Measurements from ENCODE around the gene SULF2. TPM values are rescaled to one million over a fixed set of nuclear protein-coding genes. Genes with fewer than 3 reads are reported as not detected.

SULF2 gene
- total RNA-seq, 1 donor from 2014 or later = 24.0 TPM

DNA sequence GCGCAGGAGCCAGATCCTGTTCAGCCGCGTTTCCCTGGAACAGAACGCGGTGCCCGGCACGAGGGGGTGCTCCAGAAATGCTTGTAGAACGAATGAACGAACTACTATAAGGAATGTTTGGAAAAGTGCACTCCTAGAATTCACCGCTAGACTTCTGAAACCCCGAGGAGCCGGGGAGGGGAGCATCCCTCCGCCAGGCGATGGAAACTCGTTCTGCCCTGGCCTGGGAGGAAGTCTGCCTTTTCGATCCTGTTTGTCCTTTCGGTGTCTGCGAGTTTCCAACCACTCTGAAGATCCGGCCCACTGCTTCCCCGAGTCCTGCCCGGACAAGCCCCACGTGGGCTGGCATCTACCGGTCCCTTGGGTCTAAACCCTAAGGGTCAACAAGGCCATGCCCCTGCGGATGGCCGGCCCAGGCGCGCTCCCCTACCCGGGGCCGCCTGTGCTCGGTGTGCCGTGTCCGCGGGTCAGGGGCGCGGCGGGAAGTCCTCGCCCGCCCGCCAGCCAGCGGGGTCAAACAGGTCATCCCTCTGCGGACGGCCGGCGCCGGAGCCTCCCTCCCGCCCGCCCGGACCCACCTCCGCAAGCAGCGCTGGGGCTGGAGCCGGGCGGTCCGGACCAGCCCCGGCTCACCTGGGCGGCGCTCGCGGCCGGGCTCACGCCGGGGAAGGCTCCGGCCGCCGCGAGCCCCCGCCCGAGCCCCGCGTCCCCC is 526 bp downstream of the SULF2 start:
- Mint-ChIP-seq H3K36me3 (no peaks in the 10 kb centered on the region), H3K9me3 (no peaks in the 10 kb centered on the region), H3K27me3 (ENCODE audit: insufficient read depth, low read depth) (peaks cover 13% of the 10 kb centered on the region), H3K27ac (no peak overlapping the region), H3K4me3 (peak overlapping the region; percentile 86), H3K4me1 (peaks cover 56% of the 10 kb centered on the region)
- peaks cover 11% of the 10 kb centered on the region for H4K20me1 ChIP-seq (ENCODE audit: low read depth)
- H3K79me2 ChIP-seq (ENCODE audit: low read depth) = no peaks in the 10 kb centered on the region
- no peak overlapping the region for H3K27ac ChIP-seq
- no peaks in the 10 kb centered on the region for H3K9me3 ChIP-seq (ENCODE audit: low read depth)
- peak overlapping the region; percentile 73 for H3K4me3 ChIP-seq
- H3K9ac ChIP-seq = no peak overlapping the region
- DNase-seq (ENCODE audit: low spot score) = peak; percentile 72
- TF ChIP-seq EZH2phosphoT487 (IDR thresholded peaks at IDR 0.05) = no peak
- TF ChIP-seq, protein P1, sequence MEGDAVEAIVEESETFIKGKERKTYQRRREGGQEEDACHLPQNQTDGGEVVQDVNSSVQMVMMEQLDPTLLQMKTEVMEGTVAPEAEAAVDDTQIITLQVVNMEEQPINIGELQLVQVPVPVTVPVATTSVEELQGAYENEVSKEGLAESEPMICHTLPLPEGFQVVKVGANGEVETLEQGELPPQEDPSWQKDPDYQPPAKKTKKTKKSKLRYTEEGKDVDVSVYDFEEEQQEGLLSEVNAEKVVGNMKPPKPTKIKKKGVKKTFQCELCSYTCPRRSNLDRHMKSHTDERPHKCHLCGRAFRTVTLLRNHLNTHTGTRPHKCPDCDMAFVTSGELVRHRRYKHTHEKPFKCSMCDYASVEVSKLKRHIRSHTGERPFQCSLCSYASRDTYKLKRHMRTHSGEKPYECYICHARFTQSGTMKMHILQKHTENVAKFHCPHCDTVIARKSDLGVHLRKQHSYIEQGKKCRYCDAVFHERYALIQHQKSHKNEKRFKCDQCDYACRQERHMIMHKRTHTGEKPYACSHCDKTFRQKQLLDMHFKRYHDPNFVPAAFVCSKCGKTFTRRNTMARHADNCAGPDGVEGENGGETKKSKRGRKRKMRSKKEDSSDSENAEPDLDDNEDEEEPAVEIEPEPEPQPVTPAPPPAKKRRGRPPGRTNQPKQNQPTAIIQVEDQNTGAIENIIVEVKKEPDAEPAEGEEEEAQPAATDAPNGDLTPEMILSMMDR (IDR thresholded peaks at IDR 0.05) = peak; percentile 37
- H3K4me1 ChIP-seq = peaks cover 14% of the 10 kb centered on the region
- H3F3A ChIP-seq (ENCODE audit: low read depth) = peaks cover 8% of the 10 kb centered on the region
- peak overlapping the region; percentile 89 for H3K4me2 ChIP-seq
- H3K36me3 ChIP-seq = no peaks in the 10 kb centered on the region
- H2AFZ ChIP-seq (replicated peaks) = peak overlapping the region; percentile 22
- peaks cover 24% of the 10 kb centered on the region for H3K27me3 ChIP-seq

DNA sequence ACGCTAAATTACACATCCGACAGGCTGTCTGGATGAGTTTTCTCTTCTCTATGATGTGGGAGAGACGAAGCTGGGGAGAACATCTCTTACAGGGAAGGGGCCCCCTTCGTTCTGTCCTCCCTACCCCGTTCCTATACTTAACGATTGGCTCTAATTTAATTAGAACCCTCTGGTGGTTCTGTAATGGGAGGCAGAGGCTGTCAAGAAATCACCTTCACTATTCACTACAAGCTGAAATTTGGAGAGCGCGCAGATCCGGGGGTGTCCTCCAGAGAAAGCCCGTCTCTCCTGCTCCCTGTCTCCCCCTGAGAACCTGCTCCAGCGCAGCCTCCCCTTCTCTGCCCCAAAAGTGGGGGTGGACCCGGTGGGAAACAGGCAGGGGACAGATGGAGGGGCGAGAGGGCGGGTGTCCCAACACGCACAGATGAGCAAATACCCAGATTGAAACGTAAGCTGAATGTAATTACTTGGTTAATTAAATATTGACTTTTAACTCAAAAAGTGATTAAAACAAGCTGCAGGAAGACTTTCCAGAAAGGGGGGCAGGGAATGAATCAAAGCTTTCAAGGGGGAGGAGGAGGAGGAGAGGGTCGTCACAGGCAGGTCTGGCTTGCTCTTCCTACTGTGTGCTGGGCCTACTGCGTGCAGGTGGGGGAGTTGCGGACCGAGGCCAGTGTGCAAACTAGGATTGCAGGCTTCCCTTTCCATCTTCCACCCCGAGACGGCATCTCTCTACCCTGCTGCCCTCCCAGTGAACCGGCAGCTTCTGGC is 1.3 kb downstream of the SULF2 start:
- H3F3A ChIP-seq (ENCODE audit: low read depth) = peaks cover 8% of the 10 kb centered on the region
- H3K4me3 ChIP-seq = peak overlapping the region; percentile 73
- H3K36me3 Mint-ChIP-seq = no peaks in the 10 kb centered on the region
- H3K4me1 ChIP-seq = peaks cover 14% of the 10 kb centered on the region
- H3K36me3 ChIP-seq = no peaks in the 10 kb centered on the region
- peak overlapping the region; percentile 89 for H3K4me2 ChIP-seq
- peak overlapping the region; percentile 86 for H3K4me3 Mint-ChIP-seq
- DNase-seq (ENCODE audit: low spot score) = no peak
- H3K27me3 Mint-ChIP-seq (ENCODE audit: insufficient read depth, low read depth) = peaks cover 16% of the 10 kb centered on the region
- H3K9me3 ChIP-seq (ENCODE audit: low read depth) = no peaks in the 10 kb centered on the region
- TF ChIP-seq EZH2phosphoT487 (IDR thresholded peaks at IDR 0.05) (no peak), EZH2 (IDR thresholded peaks at IDR 0.05) (no peak)
- TF ChIP-seq, protein P1 (IDR thresholded peaks at IDR 0.05) = no peak
- H2AFZ ChIP-seq (replicated peaks) = peak overlapping the region; percentile 22
- no peak overlapping the region for H3K9ac ChIP-seq
- H3K4me1 Mint-ChIP-seq = peaks cover 51% of the 10 kb centered on the region
- no peaks in the 10 kb centered on the region for H3K9me3 Mint-ChIP-seq
- H4K20me1 ChIP-seq (ENCODE audit: low read depth) = peaks cover 11% of the 10 kb centered on the region
- H3K27ac ChIP-seq = no peak overlapping the region
- no peak overlapping the region for H3K27ac Mint-ChIP-seq
- H3K27me3 ChIP-seq = peaks cover 24% of the 10 kb centered on the region
- H3K79me2 ChIP-seq (ENCODE audit: low read depth) = no peaks in the 10 kb centered on the region

DNA sequence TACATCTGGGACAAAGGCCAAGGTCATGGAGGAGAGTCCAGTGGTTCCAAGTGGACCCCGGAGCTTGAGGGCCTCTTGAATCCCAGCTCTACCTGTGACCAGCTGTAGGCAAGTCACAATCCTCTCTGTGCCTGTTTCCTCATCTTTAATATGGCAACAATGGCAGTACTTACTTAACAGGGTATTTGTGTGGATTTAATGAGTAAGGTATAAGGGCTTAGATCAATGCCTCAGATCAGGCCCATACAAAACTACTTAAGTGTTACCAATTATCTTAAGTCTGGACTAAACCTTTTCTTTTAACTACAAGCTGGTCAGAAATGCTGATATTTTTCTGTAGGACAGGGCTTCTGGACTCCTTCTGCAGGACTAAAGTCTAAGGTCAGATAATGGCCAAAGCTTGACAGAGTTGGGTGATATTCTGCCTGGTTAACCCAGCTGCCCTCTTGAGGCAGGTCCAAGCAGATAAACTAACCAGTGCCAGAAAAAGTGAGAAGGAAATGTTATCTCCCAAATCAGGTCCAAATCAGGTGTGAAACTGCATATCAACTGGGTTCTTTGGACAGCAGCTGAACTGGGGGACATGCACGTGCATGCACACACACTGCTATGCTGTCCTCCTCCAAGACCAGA is 2.2 kb downstream of the SULF2 start:
- H3K79me2 ChIP-seq (ENCODE audit: low read depth) = peaks cover 4% of the 10 kb centered on the region
- Mint-ChIP-seq H3K4me3 (peak overlapping the region; percentile 86), H3K27me3 (ENCODE audit: insufficient read depth, low read depth) (peaks cover 17% of the 10 kb centered on the region), H3K27ac (no peak overlapping the region), H3K36me3 (no peaks in the 10 kb centered on the region), H3K9me3 (no peaks in the 10 kb centered on the region), H3K4me1 (peaks cover 46% of the 10 kb centered on the region)
- no peak overlapping the region for H2AFZ ChIP-seq (replicated peaks)
- TF ChIP-seq, protein P1 (IDR thresholded peaks at IDR 0.05) = peak; percentile 23
- no peak for TF ChIP-seq EZH2 (IDR thresholded peaks at IDR 0.05)
- no peak for TF ChIP-seq EZH2phosphoT487 (IDR thresholded peaks at IDR 0.05)
- H3K4me1 ChIP-seq = peaks cover 14% of the 10 kb centered on the region
- no peak overlapping the region for H3K27ac ChIP-seq
- no peaks in the 10 kb centered on the region for H3K36me3 ChIP-seq
- no peak overlapping the region for H3K4me2 ChIP-seq
- no peak for DNase-seq (ENCODE audit: low spot score)
- H3K9me3 ChIP-seq (ENCODE audit: low read depth) = no peaks in the 10 kb centered on the region
- no peak overlapping the region for H3K4me3 ChIP-seq
- peaks cover 11% of the 10 kb centered on the region for H4K20me1 ChIP-seq (ENCODE audit: low read depth)
- H3K27me3 ChIP-seq = peaks cover 24% of the 10 kb centered on the region
- no peak overlapping the region for H3K9ac ChIP-seq
- peaks cover 8% of the 10 kb centered on the region for H3F3A ChIP-seq (ENCODE audit: low read depth)
